BJ (cell line): ENCODE data around the gene PROSER1. TPM values are rescaled to one million over a fixed set of nuclear protein-coding genes. Genes with fewer than 3 reads are reported as not detected.

ENCODE experiments used
- CTCF ChIA-PET: fragments of 350-600 bp; formaldehyde crosslinking; extraction: SDS; loops from one replicate; lab custom pipeline; 2021; ENCODE audit warnings: antibody characterized with exemption, inconsistent platforms; lab: Yijun Ruan, JAX
- POLR2A ChIA-PET: fragments of 300-600 bp; sonication (Branson Sonifier 250); formaldehyde crosslinking; extraction: SDS; loops from one replicate; lab custom pipeline; 2021; ENCODE audit warnings: antibody characterized with exemption; lab: Charles Lee
- DNase-seq: peaks from one replicate; pipeline ENCODE4 v3.0.0-alpha.2; 2011; ENCODE audit warnings: low read depth
- H3K27me3 ChIP-seq: 2 replicates; pipeline ENCODE4 v1.6.0; 2011; ENCODE audit warnings: low read length; ENCODE audit not compliant: control insufficient read depth, insufficient read depth
- H3K36me3 ChIP-seq: 2 replicates; pipeline ENCODE4 v1.5.1; 2011; ENCODE audit warnings: low read length; ENCODE audit not compliant: control insufficient read depth, insufficient read depth
- H3K4me3 ChIP-seq: 2 replicates; pipeline ENCODE4 v1.5.1; 2011; ENCODE audit warnings: low read depth, mild to moderate bottlenecking, control low read depth, low read length
- polyA plus RNA-seq: library from polyadenylated mRNA; depleted of rRNA; stranded (reverse); fragments of >200 nt; gene quantifications from 2 replicates; pipeline ENCODE4 v1.2.3, GENCODE V29; 2011
- TF ChIP-seq, protein P1 (sequence below): IDR thresholded peaks from 2 replicates; pipeline ENCODE4 v1.5.1; 2011; ENCODE audit warnings: low read depth, mild to moderate bottlenecking, control low read depth, inconsistent platforms, low read length, moderate library complexity; ENCODE audit not compliant: insufficient read depth

Gene PROSER1
- polyA plus RNA-seq, 1 experiment, result 10.7 TPM

- POLR2A ChIA-PET, result no interaction called here
- DNase-seq, result no peak
- no peaks in the 10 kb centered on the region for H3K36me3 ChIP-seq
These were observed 20.2 kb upstream of the PROSER1 start for GRCh38 chr13:39058040-39058439.

GRCh38 chr13:39056018-39056417 lies 18.1 kb upstream of the PROSER1 start:
- TF ChIP-seq, protein P1, sequence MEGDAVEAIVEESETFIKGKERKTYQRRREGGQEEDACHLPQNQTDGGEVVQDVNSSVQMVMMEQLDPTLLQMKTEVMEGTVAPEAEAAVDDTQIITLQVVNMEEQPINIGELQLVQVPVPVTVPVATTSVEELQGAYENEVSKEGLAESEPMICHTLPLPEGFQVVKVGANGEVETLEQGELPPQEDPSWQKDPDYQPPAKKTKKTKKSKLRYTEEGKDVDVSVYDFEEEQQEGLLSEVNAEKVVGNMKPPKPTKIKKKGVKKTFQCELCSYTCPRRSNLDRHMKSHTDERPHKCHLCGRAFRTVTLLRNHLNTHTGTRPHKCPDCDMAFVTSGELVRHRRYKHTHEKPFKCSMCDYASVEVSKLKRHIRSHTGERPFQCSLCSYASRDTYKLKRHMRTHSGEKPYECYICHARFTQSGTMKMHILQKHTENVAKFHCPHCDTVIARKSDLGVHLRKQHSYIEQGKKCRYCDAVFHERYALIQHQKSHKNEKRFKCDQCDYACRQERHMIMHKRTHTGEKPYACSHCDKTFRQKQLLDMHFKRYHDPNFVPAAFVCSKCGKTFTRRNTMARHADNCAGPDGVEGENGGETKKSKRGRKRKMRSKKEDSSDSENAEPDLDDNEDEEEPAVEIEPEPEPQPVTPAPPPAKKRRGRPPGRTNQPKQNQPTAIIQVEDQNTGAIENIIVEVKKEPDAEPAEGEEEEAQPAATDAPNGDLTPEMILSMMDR, result no peak
- no peak overlapping the region for H3K4me3 ChIP-seq
- DNase-seq, result no peak
- H3K36me3 ChIP-seq, result no peaks in the 10 kb centered on the region
- H3K27me3 ChIP-seq, result no peaks in the 10 kb centered on the region
- ChIA-PET POLR2A (no interaction called here), CTCF (interaction anchor here (0.7 to 1.0 kb wide), 2 partner anchors 24 to 1721 kb away, joined by 3 read pairs; no protein-coding TSS in a partner anchor)

More at GRCh38 chr13:39058040-39058439, 20.2 kb upstream of the PROSER1 start:
- no peak overlapping the region for H3K4me3 ChIP-seq
- no peaks in the 10 kb centered on the region for H3K27me3 ChIP-seq
- TF ChIP-seq, protein P1, result no peak
- CTCF ChIA-PET, result no interaction called here

DNA sequence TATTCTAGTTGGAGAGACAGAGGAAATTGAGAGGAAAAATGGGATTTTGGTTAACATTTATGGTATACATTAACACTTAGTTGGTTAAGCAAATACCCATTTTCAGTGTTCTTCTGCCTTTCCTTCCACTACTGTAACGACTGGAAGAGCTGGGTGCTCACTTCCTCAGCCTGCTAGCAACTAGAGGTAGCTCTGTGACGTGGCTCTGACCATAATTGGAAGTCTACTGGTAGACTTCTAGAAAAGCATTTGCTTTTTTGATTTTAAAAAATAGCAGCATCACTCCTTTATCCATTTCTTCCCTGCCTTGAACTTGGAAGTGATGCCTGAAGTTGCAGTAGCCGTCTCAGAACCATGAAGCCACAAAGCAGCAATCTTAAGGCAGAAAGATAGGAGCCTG lies 16.2 kb upstream of the PROSER1 start:
- Histone ChIP-seq H3K4me3 (no peak overlapping the region), H3K27me3 (no peaks in the 10 kb centered on the region), H3K36me3 (no peaks in the 10 kb centered on the region)
- no peak for DNase-seq
- ChIA-PET POLR2A (no interaction called here), CTCF (no interaction called here)
- TF ChIP-seq, protein P1, result no peak

DNA sequence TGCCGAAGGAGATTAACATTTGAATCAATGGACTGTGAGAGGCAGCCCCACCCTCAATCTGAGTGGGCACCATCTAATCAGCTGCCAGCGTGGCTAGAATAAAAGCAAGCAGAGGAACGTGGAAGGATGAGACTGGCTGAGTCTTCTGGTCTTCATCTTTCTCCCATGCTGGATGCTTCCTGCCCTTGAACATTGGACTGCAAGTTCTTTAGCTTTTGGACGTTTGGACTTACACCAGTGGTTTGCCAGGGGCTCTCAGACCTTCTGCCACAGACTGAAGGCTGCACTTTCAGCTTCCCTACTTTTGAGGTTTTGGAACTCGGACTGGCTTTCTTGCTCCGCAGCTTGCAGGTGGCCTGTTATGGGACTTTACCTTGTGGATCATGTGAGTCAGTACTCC lies 15.1 kb upstream of the PROSER1 start:
- Histone ChIP-seq H3K27me3 (no peaks in the 10 kb centered on the region), H3K36me3 (no peaks in the 10 kb centered on the region), H3K4me3 (no peak overlapping the region)
- TF ChIP-seq, protein P1, result no peak
- ChIA-PET CTCF (no interaction called here), POLR2A (interaction anchor here (0.6 kb wide), 1 partner anchor 14 kb away, joined by 3 read pairs; no protein-coding TSS in a partner anchor)
- DNase-seq, result no peak

DNA sequence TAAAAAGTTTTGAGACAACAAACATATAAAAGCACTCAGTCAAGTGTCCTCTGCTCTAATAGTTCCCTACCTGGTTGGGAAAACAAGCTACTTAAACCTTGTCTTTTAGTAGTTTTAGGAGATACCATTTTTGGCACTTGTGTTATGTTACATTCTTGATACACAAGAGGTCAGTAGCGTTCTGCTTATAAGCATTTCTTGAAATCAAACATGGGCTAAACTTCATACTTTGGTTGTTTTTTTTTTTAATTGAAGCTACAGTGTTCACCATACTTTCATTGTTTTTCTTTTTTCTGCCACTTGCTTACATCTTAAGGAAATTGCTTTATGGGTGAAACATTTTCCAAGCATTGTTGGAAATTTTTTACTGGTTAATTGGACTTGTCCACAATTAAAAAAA lies 13.3 kb upstream of the PROSER1 start:
- CTCF ChIA-PET, result interaction anchor here (2.0 kb wide), 2 partner anchors 561 to 568 kb away, joined by 4 to 5 read pairs; no protein-coding TSS in a partner anchor
- POLR2A ChIA-PET, result no interaction called here
- no peaks in the 10 kb centered on the region for H3K36me3 ChIP-seq
- no peak for DNase-seq
- TF ChIP-seq, protein P1, result peak; percentile 32; the same call in 1 of the 2 replicates
- no peak overlapping the region for H3K4me3 ChIP-seq
- H3K27me3 ChIP-seq, result no peaks in the 10 kb centered on the region
